Measurements from ENCODE around the gene ST6GAL1.

ST6GAL1 gene

DNA sequence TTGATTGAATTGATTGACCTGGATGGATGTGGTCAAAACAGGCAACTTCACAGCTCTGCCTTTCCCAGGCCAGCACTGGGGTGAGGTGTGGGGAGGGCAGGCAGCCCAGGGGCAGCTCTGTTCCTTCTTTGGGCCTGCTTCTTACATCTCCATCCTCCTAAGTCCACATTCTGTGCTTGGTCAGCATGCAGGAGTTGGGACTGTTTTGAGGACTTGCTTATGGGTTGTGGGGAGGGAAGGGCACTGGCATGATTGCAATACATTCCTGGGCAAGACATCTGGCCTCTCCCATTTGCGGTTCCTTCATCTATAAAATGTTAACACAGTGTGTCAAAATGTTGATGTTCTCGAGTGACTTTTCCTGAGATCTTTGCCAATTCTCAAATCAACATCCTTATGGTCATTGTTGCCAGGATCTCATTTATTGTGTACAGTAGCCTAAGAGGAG, 84.1 kb downstream of the ST6GAL1 start:
- Histone ChIP-seq H3K9ac (no peak overlapping the region), H3K79me2 (ENCODE audit: insufficient read depth, low read depth) (no peaks in the 10 kb centered on the region), H3K4me1 (ENCODE audit: low read depth, poor library complexity, severe bottlenecking) (no peaks in the 10 kb centered on the region), H3K27ac (no peak overlapping the region), H4K20me1 (ENCODE audit: insufficient read depth) (no peaks in the 10 kb centered on the region), H3K36me3 (ENCODE audit: insufficient read depth) (no peaks in the 10 kb centered on the region), H2AFZ (ENCODE audit: low read depth) (no peak overlapping the region), H3K4me3 (IDR thresholded peaks at IDR 0.05; ENCODE audit: insufficient read depth, low read depth, low read length) (no peak overlapping the region), H3K4me2 (no peak overlapping the region), H3K27me3 (ENCODE audit: insufficient read depth, low read depth) (no peaks in the 10 kb centered on the region)
- no peak for TF ChIP-seq CTCF (conservative IDR thresholded peaks at IDR 0.05; ENCODE audit: low read depth, low read length)

GRCh38 chr3:187015903-187016638, 85.7 kb downstream of the ST6GAL1 start:
- Histone ChIP-seq H3K79me2 (ENCODE audit: insufficient read depth, low read depth) (no peaks in the 10 kb centered on the region), H3K4me2 (no peak overlapping the region), H3K4me1 (ENCODE audit: low read depth, poor library complexity, severe bottlenecking) (no peaks in the 10 kb centered on the region), H3K4me3 (IDR thresholded peaks at IDR 0.05; ENCODE audit: insufficient read depth, low read depth, low read length) (no peak overlapping the region), H4K20me1 (ENCODE audit: insufficient read depth) (no peaks in the 10 kb centered on the region), H2AFZ (ENCODE audit: low read depth) (no peak overlapping the region), H3K9ac (no peak overlapping the region), H3K36me3 (ENCODE audit: insufficient read depth) (no peaks in the 10 kb centered on the region), H3K27me3 (ENCODE audit: insufficient read depth, low read depth) (no peaks in the 10 kb centered on the region), H3K27ac (no peak overlapping the region)
- TF ChIP-seq CTCF (conservative IDR thresholded peaks at IDR 0.05; ENCODE audit: low read depth, low read length), result no peak

DNA sequence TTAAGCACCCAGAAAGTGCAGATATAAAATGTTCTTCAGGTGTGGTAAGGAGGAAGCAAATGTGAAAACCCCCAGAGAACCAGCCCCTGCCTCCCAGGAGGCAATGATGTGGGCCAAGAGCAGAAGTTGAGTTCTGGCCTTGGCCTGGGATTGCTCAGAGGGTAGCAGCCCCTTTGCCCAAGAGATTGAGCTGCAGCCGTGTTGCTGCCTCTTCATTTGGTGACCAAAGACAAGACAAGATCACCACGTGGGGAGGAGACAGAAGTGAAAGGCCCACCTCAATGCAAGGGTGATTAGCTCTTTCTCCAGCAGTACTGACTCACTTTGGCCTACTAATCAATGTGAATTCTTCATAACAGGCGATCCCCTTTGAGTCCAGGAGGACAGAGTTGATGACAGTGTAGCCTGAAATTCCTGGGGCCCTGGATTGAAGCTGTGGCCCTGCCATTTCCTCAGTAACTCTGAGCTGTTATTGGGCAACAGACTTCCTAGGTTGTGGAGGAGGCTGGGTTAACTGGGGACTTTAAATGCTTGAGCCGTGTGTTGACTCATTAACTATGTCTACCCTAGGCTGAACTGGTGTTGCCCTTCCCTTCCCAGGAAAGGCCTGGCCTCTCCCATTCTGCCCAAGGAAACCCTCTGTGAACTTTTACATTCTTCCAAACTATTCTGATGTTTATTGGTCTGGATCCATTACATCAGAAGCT, 86.5 kb downstream of the ST6GAL1 start:
- Histone ChIP-seq H3K4me3 (IDR thresholded peaks at IDR 0.05; ENCODE audit: insufficient read depth, low read depth, low read length) (no peak overlapping the region), H3K79me2 (ENCODE audit: insufficient read depth, low read depth) (no peaks in the 10 kb centered on the region), H3K27ac (no peak overlapping the region), H3K27me3 (ENCODE audit: insufficient read depth, low read depth) (no peaks in the 10 kb centered on the region), H2AFZ (ENCODE audit: low read depth) (no peak overlapping the region), H3K36me3 (ENCODE audit: insufficient read depth) (no peaks in the 10 kb centered on the region), H3K9ac (no peak overlapping the region), H3K4me2 (no peak overlapping the region), H4K20me1 (ENCODE audit: insufficient read depth) (no peaks in the 10 kb centered on the region), H3K4me1 (ENCODE audit: low read depth, poor library complexity, severe bottlenecking) (no peaks in the 10 kb centered on the region)
- TF ChIP-seq CTCF (conservative IDR thresholded peaks at IDR 0.05; ENCODE audit: low read depth, low read length), result no peak

- Histone ChIP-seq H3K36me3 (ENCODE audit: insufficient read depth) (no peaks in the 10 kb centered on the region), H4K20me1 (ENCODE audit: insufficient read depth) (no peaks in the 10 kb centered on the region), H3K4me3 (IDR thresholded peaks at IDR 0.05; ENCODE audit: insufficient read depth, low read depth, low read length) (no peak overlapping the region), H3K4me2 (no peak overlapping the region), H2AFZ (ENCODE audit: low read depth) (no peak overlapping the region), H3K79me2 (ENCODE audit: insufficient read depth, low read depth) (no peaks in the 10 kb centered on the region), H3K4me1 (ENCODE audit: low read depth, poor library complexity, severe bottlenecking) (no peaks in the 10 kb centered on the region), H3K9ac (no peak overlapping the region), H3K27ac (no peak overlapping the region), H3K27me3 (ENCODE audit: insufficient read depth, low read depth) (no peaks in the 10 kb centered on the region)
- no peak for TF ChIP-seq CTCF (conservative IDR thresholded peaks at IDR 0.05; ENCODE audit: low read depth, low read length)
These were observed 87.3 kb downstream of the ST6GAL1 start for GRCh38 chr3:187017511-187018230.

Measured in KMS-11 (cell line).